Fibroblast of lung (primary cell): ENCODE measurements around the gene SLC6A19. TPM values are rescaled to one million over a fixed set of nuclear protein-coding genes. Genes with fewer than 3 reads are reported as not detected.

Experiments used
- DNase-seq, 2 donors: peaks; one replicate each; pipeline versions ENCODE4 v3.0.0 to v3.0.0-alpha.2; 2010; ENCODE audit warnings: low read depth in 2 of 2
- H2AFZ ChIP-seq: 2 replicates; pipeline ENCODE4 v1.5.1; 2012; ENCODE audit warnings: low read length, control low read depth, inconsistent platforms
- H3K27ac ChIP-seq: 2 replicates; pipeline ENCODE4 v1.5.1; 2011; ENCODE audit warnings: low read length, control low read depth; ENCODE audit not compliant: insufficient read depth
- H3K27me3 ChIP-seq: 2 replicates; pipeline ENCODE4 v1.5.1; 2011; ENCODE audit warnings: mild to moderate bottlenecking, low read length; ENCODE audit not compliant: control insufficient read depth, insufficient read depth
- H3K36me3 ChIP-seq: 2 replicates; pipeline ENCODE4 v1.5.1; 2011; ENCODE audit warnings: low read length; ENCODE audit not compliant: control insufficient read depth, insufficient read depth
- H3K4me1 ChIP-seq: 2 replicates; pipeline ENCODE4 v1.5.1; 2011; ENCODE audit warnings: low read length; ENCODE audit not compliant: control insufficient read depth, insufficient read depth; ENCODE audit errors: extremely low read depth
- H3K4me2 ChIP-seq: 2 replicates; pipeline ENCODE4 v1.5.1; 2011; ENCODE audit warnings: low read length, control low read depth; ENCODE audit not compliant: insufficient read depth; ENCODE audit errors: extremely low read depth
- H3K4me3 ChIP-seq, 4 experiments: fragments of 200-600 bp in 1 of 4; sonication (generic) in 1 of 4; replicated peaks in 1 of 4; 2 replicates each; pipeline ENCODE4 v1.5.1; 2011 to 2016; ENCODE audit warnings: low read length in 4 of 4, low read depth in 3 of 4, mild to moderate bottlenecking in 3 of 4, control low read depth in 2 of 4, inconsistent platforms in 1 of 4, mixed read lengths in 1 of 4; ENCODE audit not compliant: insufficient read depth in 1 of 4; ENCODE audit errors: control extremely low read depth in 1 of 4
- H3K79me2 ChIP-seq: 2 replicates; pipeline ENCODE4 v1.5.1; 2012; ENCODE audit warnings: mild to moderate bottlenecking, low read length, inconsistent platforms; ENCODE audit not compliant: control insufficient read depth, insufficient read depth
- H3K9ac ChIP-seq: 2 replicates; pipeline ENCODE4 v1.5.1; 2011; ENCODE audit warnings: mild to moderate bottlenecking, low read length, control low read depth; ENCODE audit not compliant: insufficient read depth
- H3K9me3 ChIP-seq: 2 replicates; pipeline ENCODE4 v1.5.1; 2012; ENCODE audit warnings: low read depth, low read length; ENCODE audit not compliant: control insufficient read depth, insufficient read depth
- H4K20me1 ChIP-seq: 2 replicates; pipeline ENCODE4 v1.5.1; 2011; ENCODE audit warnings: low read length; ENCODE audit not compliant: control insufficient read depth, insufficient read depth; ENCODE audit errors: extremely low read depth
- CTCF ChIP-seq, 2 donors: IDR thresholded peaks in 1 of 2; conservative IDR thresholded peaks in 1 of 2; 1 replicate in 1 of 2; 2 replicates in 1 of 2; pipeline ENCODE4 v1.5.1; 2011 to 2012; ENCODE audit warnings: low read length in 2 of 2, control low read depth in 1 of 2, inconsistent platforms in 1 of 2, low read depth in 1 of 2, mild to moderate bottlenecking in 1 of 2
- EZH2 ChIP-seq: IDR thresholded peaks from 2 replicates; pipeline ENCODE4 v1.5.1; 2012; ENCODE audit warnings: low read length, control low read depth, mild to moderate bottlenecking; ENCODE audit errors: missing control alignments
- polyA plus RNA-seq, 2 donors: library from polyadenylated mRNA; depleted of rRNA in 1 of 2; stranded (reverse) in 1 of 2; unstranded in 1 of 2; fragments of >200 nt; gene quantifications; 2 replicates each; pipeline ENCODE4 v1.2.1, GENCODE V29; 2011 to 2012; ENCODE audit warnings: missing spikeins in 1 of 2
- total RNA-seq: library from RNA; depleted of rRNA; stranded (reverse); fragments of >200 nt; gene quantifications from 2 replicates; pipeline ENCODE4 v1.2.1, GENCODE V29; 2014

SLC6A19 gene
- total and polyA plus RNA-seq, 2 donors (not counting 1 experiment from before 2014, with no cell fraction given) = not detected

GRCh38 chr5:1257841-1258240 lies 56.4 kb downstream of the SLC6A19 start:
- Histone ChIP-seq H3K27ac (no peak overlapping the region), H3K27me3 (no peaks in the 10 kb centered on the region), H3K4me2 (no peak overlapping the region), H3K4me1 (no peaks in the 10 kb centered on the region), H3K79me2 (no peaks in the 10 kb centered on the region), H3K36me3 (no peaks in the 10 kb centered on the region), H3K9me3 (no peaks in the 10 kb centered on the region), H2AFZ (no peak overlapping the region), H4K20me1 (no peaks in the 10 kb centered on the region), H3K4me3 (no peak overlapping the region), H3K9ac (no peak overlapping the region)
- TF ChIP-seq CTCF (conservative IDR thresholded peaks at IDR 0.05 in 1 of 2, IDR thresholded peaks at IDR 0.05 in 1 of 2; ENCODE audit: low read depth in 1 of 2, low read length in 2 of 2) (no peak), EZH2 (no peak)
- DNase-seq = no peak

GRCh38 chr5:1259806-1260480 lies 58.5 kb downstream of the SLC6A19 start:
- no peaks in the 10 kb centered on the region for H3K9me3 ChIP-seq
- no peak overlapping the region for H2AFZ ChIP-seq
- no peak overlapping the region for H3K4me2 ChIP-seq
- no peak for DNase-seq
- H3K27me3 ChIP-seq = no peaks in the 10 kb centered on the region
- no peaks in the 10 kb centered on the region for H3K36me3 ChIP-seq
- no peaks in the 10 kb centered on the region for H4K20me1 ChIP-seq
- no peaks in the 10 kb centered on the region for H3K79me2 ChIP-seq
- no peak overlapping the region for H3K27ac ChIP-seq
- no peak for TF ChIP-seq EZH2
- no peak for TF ChIP-seq CTCF (conservative IDR thresholded peaks at IDR 0.05 in 1 of 2, IDR thresholded peaks at IDR 0.05 in 1 of 2; ENCODE audit: low read depth in 1 of 2, low read length in 2 of 2)
- no peak overlapping the region for H3K4me3 ChIP-seq
- no peaks in the 10 kb centered on the region for H3K4me1 ChIP-seq
- no peak overlapping the region for H3K9ac ChIP-seq

- Histone ChIP-seq H3K9ac (no peak overlapping the region), H3K9me3 (no peaks in the 10 kb centered on the region), H4K20me1 (no peaks in the 10 kb centered on the region), H2AFZ (no peak overlapping the region), H3K4me1 (no peaks in the 10 kb centered on the region), H3K4me3 (no peak overlapping the region), H3K4me2 (no peak overlapping the region), H3K79me2 (no peaks in the 10 kb centered on the region), H3K36me3 (no peaks in the 10 kb centered on the region), H3K27ac (no peak overlapping the region), H3K27me3 (no peaks in the 10 kb centered on the region)
- no peak for DNase-seq
- TF ChIP-seq EZH2 (no peak), CTCF (conservative IDR thresholded peaks at IDR 0.05 in 1 of 2, IDR thresholded peaks at IDR 0.05 in 1 of 2; ENCODE audit: low read depth in 1 of 2, low read length in 2 of 2) (no peak)
Observed at GRCh38 chr5:1261643-1262042, 60.2 kb downstream of the SLC6A19 start.
